IPS-15b (cell line): Measurements from ENCODE around the gene MTX3.

Source experiments
- H3K27me3 ChIP-seq: one replicate; pipeline ENCODE4 v1.6.1; 2013; ENCODE audit warnings: low read length; ENCODE audit not compliant: control insufficient read depth, insufficient read depth
- H3K36me3 ChIP-seq: one replicate; pipeline ENCODE4 v1.6.1; 2013; ENCODE audit warnings: low read length; ENCODE audit not compliant: control insufficient read depth, insufficient read depth
- H3K4me1 ChIP-seq: one replicate; pipeline ENCODE4 v1.6.1; 2013; ENCODE audit warnings: mild to moderate bottlenecking, low read length; ENCODE audit not compliant: control insufficient read depth, insufficient read depth
- H3K4me3 ChIP-seq: one replicate; pipeline ENCODE4 v1.5.1; 2013; ENCODE audit warnings: low read depth, low read length
- H3K9ac ChIP-seq: one replicate; pipeline ENCODE4 v1.6.1; 2013; ENCODE audit warnings: low read depth, mild to moderate bottlenecking, low read length
- H3K9me3 ChIP-seq: one replicate; pipeline ENCODE4 v1.6.1; 2013; ENCODE audit warnings: mild to moderate bottlenecking, low read length; ENCODE audit not compliant: control insufficient read depth, insufficient read depth

The MTX3 gene

DNA sequence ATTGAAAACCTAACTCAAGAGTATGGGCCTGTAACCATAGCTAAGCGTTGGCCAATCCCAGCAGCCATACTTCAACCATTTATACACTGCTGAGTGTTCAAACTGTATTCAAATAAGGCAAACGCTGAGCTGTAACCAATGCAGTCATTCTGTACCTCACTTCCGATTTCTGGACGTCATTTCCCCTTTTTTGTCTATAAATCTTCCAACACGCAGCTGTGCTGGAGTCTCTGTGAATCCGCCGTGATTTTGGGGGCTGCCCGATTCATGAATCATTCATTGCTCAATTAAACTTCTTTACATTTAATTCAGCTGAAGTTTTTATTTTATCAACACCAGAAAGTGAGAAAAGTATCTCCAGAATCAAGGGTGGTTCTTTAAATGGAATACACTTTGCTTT lies 31.7 kb downstream of the MTX3 start:
- H3K27me3 ChIP-seq: no peaks in the 10 kb centered on the region
- no peaks in the 10 kb centered on the region for H3K9me3 ChIP-seq
- H3K9ac ChIP-seq: no peak overlapping the region
- H3K4me1 ChIP-seq: peaks cover 8% of the 10 kb centered on the region
- no peaks in the 10 kb centered on the region for H3K36me3 ChIP-seq
- H3K4me3 ChIP-seq: no peak overlapping the region

DNA sequence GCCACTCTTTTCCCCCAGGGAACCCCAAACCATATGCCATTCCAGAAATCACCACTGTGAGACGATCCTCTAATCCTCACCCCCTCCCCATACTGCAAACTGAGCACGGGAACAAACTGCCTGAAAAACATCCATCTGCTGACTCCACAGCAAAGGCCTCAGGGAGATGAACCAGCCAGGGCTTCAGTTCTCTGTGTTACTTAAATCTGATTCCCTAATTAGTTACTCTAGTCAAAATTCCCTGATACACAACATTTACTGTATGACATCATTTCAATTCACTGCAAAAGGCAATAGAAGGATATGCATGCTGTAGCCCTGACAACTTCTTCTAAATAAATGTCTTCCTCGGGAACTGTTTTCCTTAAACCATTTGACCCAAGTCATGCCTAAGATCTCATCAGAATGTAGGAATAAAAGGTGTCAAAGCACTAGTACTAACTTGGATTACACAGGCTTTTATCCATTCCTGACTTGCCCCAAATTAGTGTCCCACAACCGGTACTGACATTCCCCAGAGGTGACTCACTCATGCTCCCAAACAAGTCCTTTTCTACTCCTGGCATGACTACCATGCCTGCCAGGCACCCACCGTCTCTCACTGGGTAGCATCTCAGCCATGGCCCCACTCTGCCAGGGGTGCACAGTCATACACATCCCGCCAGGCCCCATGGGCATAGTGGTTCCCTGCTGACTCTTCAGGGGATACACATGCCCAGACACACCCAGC lies 35.0 kb downstream of the MTX3 start:
- Histone ChIP-seq H3K4me3 (no peak overlapping the region), H3K27me3 (no peaks in the 10 kb centered on the region), H3K9ac (no peak overlapping the region), H3K36me3 (no peaks in the 10 kb centered on the region), H3K4me1 (peaks cover 5% of the 10 kb centered on the region), H3K9me3 (no peaks in the 10 kb centered on the region)

DNA sequence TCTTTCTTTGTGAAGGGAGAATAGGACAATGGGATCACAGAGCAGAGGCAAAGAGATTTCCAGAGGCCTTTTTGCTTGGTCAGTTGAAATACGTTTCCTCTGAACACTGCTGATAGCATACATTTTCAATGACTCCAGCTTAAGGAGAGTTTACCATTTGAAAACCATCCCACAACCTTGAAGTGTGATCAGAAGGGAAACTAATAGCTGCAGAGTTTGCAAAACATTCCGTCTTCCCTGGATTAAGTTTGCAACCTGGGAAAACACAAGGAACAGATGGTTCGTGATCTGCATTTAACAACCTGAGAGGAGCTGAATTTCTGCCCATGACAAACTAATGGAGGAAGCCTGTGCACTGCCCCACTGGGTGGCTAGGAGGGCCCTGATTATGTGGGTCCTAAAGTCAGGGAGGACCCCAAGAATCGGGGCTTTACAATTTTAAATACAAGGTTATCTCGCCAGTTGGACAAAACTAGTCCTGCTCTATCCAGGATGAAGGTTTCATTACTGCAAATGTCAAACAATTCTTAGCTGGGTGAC lies 35.6 kb downstream of the MTX3 start:
- Histone ChIP-seq H3K27me3 (no peaks in the 10 kb centered on the region), H3K9ac (no peak overlapping the region), H3K36me3 (no peaks in the 10 kb centered on the region), H3K9me3 (no peaks in the 10 kb centered on the region), H3K4me1 (peaks cover 5% of the 10 kb centered on the region), H3K4me3 (no peak overlapping the region)

DNA sequence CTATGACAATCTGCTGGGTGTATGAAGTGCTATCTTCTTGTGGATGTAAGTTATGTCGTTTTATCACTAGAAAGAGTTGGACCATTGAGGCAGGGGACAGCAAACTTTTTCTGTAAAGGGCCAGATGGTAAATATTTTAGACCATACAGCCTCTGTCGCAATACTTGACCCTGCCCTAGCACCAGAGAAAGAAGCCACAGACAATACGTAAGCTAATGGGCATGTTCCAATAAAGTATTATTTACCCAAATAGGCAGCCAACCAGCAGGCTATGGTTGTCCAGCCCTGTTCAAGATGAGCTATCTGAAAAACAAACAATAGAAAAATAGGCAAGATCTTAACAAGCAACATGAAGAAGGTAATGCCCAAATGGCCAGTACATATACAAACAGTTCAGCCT lies 36.4 kb downstream of the MTX3 start:
- Histone ChIP-seq H3K9ac (no peak overlapping the region), H3K27me3 (no peaks in the 10 kb centered on the region), H3K4me3 (no peak overlapping the region), H3K4me1 (peaks cover 5% of the 10 kb centered on the region), H3K9me3 (no peaks in the 10 kb centered on the region), H3K36me3 (no peaks in the 10 kb centered on the region)

DNA sequence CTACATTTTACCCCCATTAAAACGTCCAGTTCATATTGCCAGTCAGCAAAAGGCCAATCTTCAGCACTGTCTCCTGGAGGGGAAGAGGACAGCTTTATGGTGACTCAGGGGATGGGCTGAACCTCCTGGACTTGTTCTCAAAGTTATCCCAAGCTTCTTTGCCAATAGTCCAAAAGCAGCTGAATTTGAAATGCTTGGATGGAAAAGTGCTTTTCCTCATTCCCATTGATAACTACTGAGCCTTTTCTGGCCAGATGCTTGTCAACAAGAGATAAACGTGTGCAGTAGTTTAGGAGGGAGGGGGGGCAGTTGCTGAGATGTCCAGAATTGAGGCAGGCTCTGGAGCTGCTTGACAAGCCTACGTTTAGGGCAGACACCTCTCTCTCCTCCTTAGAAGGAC lies 43.5 kb downstream of the MTX3 start:
- H3K9ac ChIP-seq: no peak overlapping the region
- H3K4me1 ChIP-seq: no peaks in the 10 kb centered on the region
- no peaks in the 10 kb centered on the region for H3K36me3 ChIP-seq
- H3K9me3 ChIP-seq: no peaks in the 10 kb centered on the region
- H3K27me3 ChIP-seq: no peaks in the 10 kb centered on the region
- H3K4me3 ChIP-seq: no peak overlapping the region

DNA sequence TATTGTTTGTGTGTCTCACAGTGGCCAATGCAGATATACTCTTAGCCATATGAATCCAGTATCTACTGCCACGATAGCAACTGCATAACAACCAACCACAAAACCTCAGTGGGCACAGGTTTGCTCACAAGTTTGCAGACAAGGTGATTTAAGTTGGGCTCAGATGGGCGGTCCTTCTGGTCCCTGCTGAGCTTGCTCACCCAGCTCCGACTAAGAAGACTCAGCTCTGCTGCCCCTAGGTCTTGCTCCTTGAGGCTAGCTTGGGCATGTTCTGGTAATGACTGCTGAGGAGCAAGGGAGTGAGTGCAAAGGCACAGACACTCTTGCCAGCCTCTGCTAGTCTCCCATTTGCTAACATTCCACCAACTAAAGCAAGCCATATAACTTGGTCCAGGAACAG lies 52.6 kb downstream of the MTX3 start:
- Histone ChIP-seq H3K4me3 (no peak overlapping the region), H3K9ac (no peak overlapping the region), H3K9me3 (no peaks in the 10 kb centered on the region), H3K4me1 (peaks cover 5% of the 10 kb centered on the region), H3K36me3 (no peaks in the 10 kb centered on the region), H3K27me3 (no peaks in the 10 kb centered on the region)

DNA sequence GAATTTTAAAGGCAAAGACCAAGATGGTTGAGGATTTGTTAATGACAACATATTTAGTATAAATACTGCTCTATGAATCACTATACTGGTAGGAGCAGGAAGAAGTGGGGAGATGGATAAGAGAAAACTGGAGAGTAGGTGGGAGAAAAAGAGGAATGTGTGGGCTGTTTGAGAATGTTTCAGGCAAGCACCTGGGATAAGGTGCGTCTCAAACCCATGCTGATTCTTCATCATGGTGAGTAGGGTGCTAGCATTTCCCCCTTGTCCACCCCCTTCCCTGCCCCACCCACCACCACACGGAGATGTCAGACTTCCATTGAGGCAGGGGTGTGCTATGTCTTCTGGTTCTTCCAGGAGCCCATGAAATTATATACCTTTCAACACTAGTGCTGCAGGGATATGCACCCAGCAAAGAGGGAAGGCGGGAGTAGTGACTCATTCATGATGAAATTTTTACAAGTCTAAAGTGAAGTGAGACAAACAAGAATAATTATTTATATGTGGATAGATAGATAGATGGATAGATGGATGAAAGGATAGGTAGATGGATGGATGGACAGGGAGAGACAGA lies 54.3 kb downstream of the MTX3 start:
- peaks cover 5% of the 10 kb centered on the region for H3K4me1 ChIP-seq
- no peaks in the 10 kb centered on the region for H3K9me3 ChIP-seq
- H3K4me3 ChIP-seq: no peak overlapping the region
- no peak overlapping the region for H3K9ac ChIP-seq
- H3K36me3 ChIP-seq: no peaks in the 10 kb centered on the region
- H3K27me3 ChIP-seq: no peaks in the 10 kb centered on the region

DNA sequence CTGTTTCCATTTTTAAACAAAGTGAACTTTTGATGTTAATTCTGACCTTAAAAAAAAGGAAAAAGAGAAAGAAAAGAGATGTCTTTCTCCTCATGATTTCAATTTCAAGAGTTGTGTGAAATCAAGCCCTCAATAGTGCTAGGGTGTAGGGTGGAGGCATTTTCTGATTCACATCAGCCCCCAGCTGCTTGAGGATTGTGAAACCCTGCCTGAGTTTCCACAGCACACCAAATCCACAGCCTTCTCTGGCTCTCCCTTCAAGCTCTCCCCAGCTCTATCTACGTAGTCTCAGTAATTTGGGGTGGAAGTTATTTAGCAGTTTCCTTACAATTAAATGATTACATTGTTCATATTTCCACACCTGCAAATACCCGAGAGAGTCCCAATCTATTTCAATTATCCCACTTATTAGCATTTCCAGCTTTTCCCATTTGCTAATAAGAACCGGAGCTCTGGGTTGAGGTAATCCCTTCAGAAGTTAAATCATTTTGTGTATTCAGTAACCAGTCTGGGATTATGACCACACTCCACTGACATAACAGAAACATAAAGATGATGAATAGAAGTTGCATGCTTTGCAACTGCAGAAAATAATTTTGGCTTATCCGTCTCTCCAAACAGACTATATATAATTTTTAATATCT lies 54.9 kb downstream of the MTX3 start:
- Histone ChIP-seq H3K36me3 (no peaks in the 10 kb centered on the region), H3K27me3 (no peaks in the 10 kb centered on the region), H3K9ac (no peak overlapping the region), H3K4me1 (peaks cover 5% of the 10 kb centered on the region), H3K4me3 (no peak overlapping the region), H3K9me3 (no peaks in the 10 kb centered on the region)

- Histone ChIP-seq H3K4me1 (peaks cover 5% of the 10 kb centered on the region), H3K36me3 (no peaks in the 10 kb centered on the region), H3K4me3 (no peak overlapping the region), H3K27me3 (no peaks in the 10 kb centered on the region), H3K9me3 (no peaks in the 10 kb centered on the region), H3K9ac (no peak overlapping the region)
Observed at GRCh38 chr5:79934681-79935080, 56.4 kb downstream of the MTX3 start.

DNA sequence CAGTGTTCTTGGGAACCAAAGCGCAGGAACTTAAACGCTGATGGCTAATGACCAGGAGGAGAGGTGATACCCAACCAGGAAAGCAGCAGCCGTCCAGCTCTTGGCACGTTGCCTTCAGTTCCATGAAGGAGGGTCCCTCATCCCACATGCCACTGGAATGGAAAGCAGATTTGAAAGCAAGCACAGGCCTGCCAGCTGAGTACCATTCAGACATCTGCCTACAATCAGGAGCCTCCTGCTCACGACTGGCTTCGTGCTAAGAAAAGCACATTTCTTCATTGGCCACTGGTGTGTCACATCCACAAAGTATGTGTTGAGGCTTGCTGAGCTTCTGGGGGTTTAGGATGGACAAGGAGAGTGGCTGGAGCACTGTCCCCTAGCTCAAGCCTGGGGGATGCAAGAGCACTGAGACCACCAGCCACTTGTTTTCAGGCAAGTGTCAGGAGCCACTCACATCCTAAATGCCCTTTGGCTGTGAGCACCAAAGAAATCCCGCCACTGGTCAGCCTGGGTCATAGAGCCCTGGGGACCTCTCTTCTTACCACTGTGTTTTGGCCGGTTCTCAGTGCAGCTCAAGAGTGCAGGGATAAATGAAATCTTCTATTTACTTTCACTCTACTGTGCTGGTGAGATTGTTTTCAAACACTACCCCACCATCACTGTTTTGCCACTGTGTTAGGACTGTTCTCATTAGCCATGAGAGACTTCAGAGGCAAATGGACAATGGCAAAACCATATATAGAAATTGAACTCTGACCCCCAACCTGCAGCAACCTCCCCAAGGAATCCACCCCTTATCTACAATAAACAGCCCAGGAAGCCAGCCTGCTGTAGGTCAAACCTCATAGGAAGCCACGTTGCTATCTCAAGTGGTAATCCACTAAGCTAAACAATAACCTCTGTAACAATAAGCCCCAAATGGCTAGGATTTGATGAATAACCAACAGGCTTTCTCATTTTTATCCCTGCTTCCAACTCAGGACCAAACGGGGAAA lies 58.3 kb downstream of the MTX3 start:
- Histone ChIP-seq H3K9ac (no peak overlapping the region), H3K4me3 (no peak overlapping the region), H3K4me1 (no peaks in the 10 kb centered on the region), H3K27me3 (no peaks in the 10 kb centered on the region), H3K36me3 (no peaks in the 10 kb centered on the region), H3K9me3 (no peaks in the 10 kb centered on the region)

DNA sequence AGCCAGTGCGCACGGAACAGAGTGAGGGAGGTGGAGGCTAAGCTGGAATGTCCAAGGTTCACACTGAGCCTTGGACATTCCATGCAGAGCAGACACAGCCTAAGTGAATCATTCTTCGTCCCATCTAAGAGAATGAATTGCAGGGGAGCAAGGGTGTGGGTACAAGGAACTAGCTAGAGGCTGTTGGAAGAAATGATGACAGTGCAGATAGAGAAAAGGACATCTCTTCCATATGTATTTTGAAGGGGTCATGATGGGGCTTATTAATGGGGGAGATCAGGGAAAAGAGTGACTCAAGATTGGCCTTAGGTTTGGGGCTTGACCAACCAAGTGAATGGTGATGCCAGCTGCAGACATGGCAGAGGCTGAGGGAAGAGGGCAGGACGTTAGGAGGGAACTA lies 59.2 kb downstream of the MTX3 start:
- H3K27me3 ChIP-seq: no peaks in the 10 kb centered on the region
- H3K9me3 ChIP-seq: no peaks in the 10 kb centered on the region
- H3K4me1 ChIP-seq: no peaks in the 10 kb centered on the region
- H3K4me3 ChIP-seq: no peak overlapping the region
- no peak overlapping the region for H3K9ac ChIP-seq
- H3K36me3 ChIP-seq: no peaks in the 10 kb centered on the region
